SK-N-SH (cell line): Measurements from ENCODE around the gene SPANXN5. TPM values are rescaled to one million over a fixed set of nuclear protein-coding genes. Genes with fewer than 3 reads are reported as not detected.
"Not testable (repeated sequence)": the region's sequence is repeated elsewhere in the genome, so short reads cannot be mapped to it uniquely, and the experiment has no call there.

Experiments
- CTCF ChIA-PET: fragments of 300-600, 350-600 bp; formaldehyde crosslinking; extraction: SDS; loops from one replicate; lab custom pipeline; 2021; lab: Yijun Ruan, JAX
- POLR2A ChIA-PET: fragments of 350-600 bp; sonication (Branson Sonifier 250); formaldehyde crosslinking; extraction: SDS; loops from one replicate; lab custom pipeline; 2020; ENCODE audit warnings: antibody characterized with exemption, inconsistent platforms; lab: Yijun Ruan, JAX
- DNase-seq: peaks from one replicate; pipeline ENCODE4 v3.0.0; 2012
- H2AFZ ChIP-seq: fragments of 200-600 bp; sonication (generic); 2 replicates; pipeline ENCODE4 v1.8.1; 2016; ENCODE audit warnings: antibody characterized with exemption, mild to moderate bottlenecking, low read depth
- H3F3A ChIP-seq: fragments of 200-600 bp; sonication (generic); replicated peaks from 2 replicates; pipeline ENCODE3; 2016; ENCODE audit warnings: antibody characterized with exemption, mild to moderate bottlenecking; ENCODE audit not compliant: insufficient read depth
- H3K27ac ChIP-seq, 2 experiments: fragments of 200-500 bp in 1 of 2; fragments of 200-600 bp in 1 of 2; sonication (Bioruptor generic) in 1 of 2; sonication (generic), shearing (Covaris generic) in 1 of 2; 2 replicates each; pipeline versions ENCODE4 v1.5.1 to v1.6.1; 2014 to 2016; ENCODE audit warnings: low read depth in 2 of 2, inconsistent platforms in 1 of 2, low read length in 1 of 2, mild to moderate bottlenecking in 1 of 2, mixed read lengths in 1 of 2
- H3K27me3 ChIP-seq: fragments of 200-600 bp; sonication (generic), shearing (Covaris generic); 2 replicates; pipeline ENCODE4 v1.6.1; 2016; ENCODE audit warnings: mixed run types; ENCODE audit not compliant: insufficient read depth
- H3K36me3 ChIP-seq, 2 experiments: fragments of 200-500 bp in 1 of 2; fragments of 200-600 bp in 1 of 2; sonication (Bioruptor generic) in 1 of 2; sonication (generic) in 1 of 2; replicated peaks in 1 of 2; 2 replicates each; pipeline versions ENCODE3 to v1.5.1; 2014 to 2016; ENCODE audit warnings: low read length in 1 of 2, mild to moderate bottlenecking in 1 of 2; ENCODE audit not compliant: insufficient read depth in 2 of 2, control insufficient read depth in 1 of 2
- H3K4me1 ChIP-seq, 2 experiments: fragments of 200-500 bp in 1 of 2; fragments of 200-600 bp in 1 of 2; sonication (Bioruptor generic) in 1 of 2; sonication (generic), shearing (Covaris generic) in 1 of 2; 2 replicates each; pipeline versions ENCODE4 v1.5.1 to v1.6.1; 2014 to 2016; ENCODE audit warnings: low read depth in 1 of 2, low read length in 1 of 2, mixed run types in 1 of 2; ENCODE audit not compliant: insufficient read depth in 2 of 2, control insufficient read depth in 1 of 2
- H3K4me2 ChIP-seq: fragments of 200-600 bp; sonication (generic), shearing (Covaris generic); 2 replicates; pipeline ENCODE4 v1.6.1; 2017; ENCODE audit warnings: mixed run types
- H3K4me3 ChIP-seq, 2 experiments: fragments of 200-500 bp in 1 of 2; fragments of 200-600 bp in 1 of 2; sonication (Bioruptor generic) in 1 of 2; sonication (generic), shearing (Covaris generic) in 1 of 2; 2 replicates each; pipeline versions ENCODE4 v1.5.1 to v1.8.1; 2014 to 2016; ENCODE audit warnings: low read depth in 2 of 2, inconsistent platforms in 1 of 2, low read length in 1 of 2, mild to moderate bottlenecking in 1 of 2, mixed read lengths in 1 of 2, moderate library complexity in 1 of 2
- H3K79me2 ChIP-seq: fragments of 200-600 bp; sonication (generic); 2 replicates; pipeline ENCODE4 v1.8.1; 2017; ENCODE audit warnings: mild to moderate bottlenecking; ENCODE audit not compliant: insufficient read depth
- H3K9ac ChIP-seq: fragments of 200-600 bp; sonication (generic); 2 replicates; pipeline ENCODE4 v1.6.1; 2017; ENCODE audit warnings: mixed run types
- H3K9me2 ChIP-seq: fragments of 200-600 bp; sonication (generic); 2 replicates; pipeline ENCODE4 v1.6.1; 2017; ENCODE audit warnings: mixed run types
- H3K9me3 ChIP-seq: fragments of 200-600 bp; sonication (generic); 2 replicates; pipeline ENCODE4 v1.6.1; 2017; ENCODE audit warnings: mixed run types, mild to moderate bottlenecking, moderate library complexity
- H4K20me1 ChIP-seq: fragments of 200-600 bp; sonication (generic); 2 replicates; pipeline ENCODE4 v1.6.1; 2017; ENCODE audit warnings: mild to moderate bottlenecking, mixed run types; ENCODE audit not compliant: insufficient read depth
- EZH2phosphoT487 ChIP-seq: fragments of 200-600 bp; sonication (generic); IDR thresholded peaks from 2 replicates; pipeline ENCODE4 v1.6.1; 2017; ENCODE audit warnings: low read depth, mixed run types, mild to moderate bottlenecking, antibody characterized with exemption, moderate library complexity, borderline replicate concordance
- GATA2 ChIP-seq: sonication (generic); formaldehyde crosslinking; IDR thresholded peaks from 2 replicates; pipeline ENCODE4 v1.5.0; 2020; ENCODE audit warnings: mild to moderate bottlenecking, missing genetic modification reagents
- MEF2A ChIP-seq: IDR thresholded peaks from 2 replicates; pipeline ENCODE4 v1.4.0; 2012; ENCODE audit warnings: low read depth, borderline replicate concordance
- NFIC ChIP-seq: IDR thresholded peaks from 2 replicates; pipeline ENCODE4 v1.4.0; 2012; ENCODE audit warnings: borderline replicate concordance
- POLR2AphosphoS5 ChIP-seq: IDR thresholded peaks from 2 replicates; pipeline ENCODE4 v1.6.1; 2012; ENCODE audit warnings: low read depth, low read length
- RAD21 ChIP-seq: IDR thresholded peaks from 2 replicates; pipeline ENCODE4 v1.6.1; 2012; ENCODE audit warnings: mild to moderate bottlenecking, low read length
- RXRA ChIP-seq: IDR thresholded peaks from 2 replicates; pipeline ENCODE4 v1.4.0; 2012; ENCODE audit warnings: low read depth, mild to moderate bottlenecking, borderline replicate concordance
- WGBS: methylation state at CpG from one replicate; pipeline ENCODE4 v1.1.6; 2017; ENCODE audit warnings: low lambda C conversion rate; 5-methylcytosine and 5-hydroxymethylcytosine counted together
- polyA plus RNA-seq, 3 experiments: library from polyadenylated mRNA; depleted of rRNA; stranded (reverse); fragments of >200 nt; gene quantifications; 2 replicates each; pipeline ENCODE4 v1.2.3, GENCODE V29; 2012
- TF ChIP-seq, protein P1 (sequence below): IDR thresholded peaks from 2 replicates; pipeline ENCODE4 v1.4.0; 2012; ENCODE audit warnings: low read depth
- TF ChIP-seq, protein P2 (sequence below): fragments of 200-600 bp; sonication (generic); IDR thresholded peaks from 2 replicates; pipeline ENCODE4 v1.6.1; 2017; ENCODE audit warnings: antibody characterized with exemption, mild to moderate bottlenecking, moderate library complexity
- TF ChIP-seq, protein P3 (sequence below): IDR thresholded peaks from 2 replicates; pipeline ENCODE4 v1.4.0; 2012; ENCODE audit warnings: low read depth, borderline replicate concordance
- TF ChIP-seq, protein P4 (sequence below): IDR thresholded peaks from 2 replicates; pipeline ENCODE4 v1.6.1; 2012; ENCODE audit warnings: mild to moderate bottlenecking, low read depth, low read length, moderate library complexity

SPANXN5 gene
- polyA plus RNA-seq, 1 of the 3 experiments (the other 2 are of a cell fraction) = not detected

DNA sequence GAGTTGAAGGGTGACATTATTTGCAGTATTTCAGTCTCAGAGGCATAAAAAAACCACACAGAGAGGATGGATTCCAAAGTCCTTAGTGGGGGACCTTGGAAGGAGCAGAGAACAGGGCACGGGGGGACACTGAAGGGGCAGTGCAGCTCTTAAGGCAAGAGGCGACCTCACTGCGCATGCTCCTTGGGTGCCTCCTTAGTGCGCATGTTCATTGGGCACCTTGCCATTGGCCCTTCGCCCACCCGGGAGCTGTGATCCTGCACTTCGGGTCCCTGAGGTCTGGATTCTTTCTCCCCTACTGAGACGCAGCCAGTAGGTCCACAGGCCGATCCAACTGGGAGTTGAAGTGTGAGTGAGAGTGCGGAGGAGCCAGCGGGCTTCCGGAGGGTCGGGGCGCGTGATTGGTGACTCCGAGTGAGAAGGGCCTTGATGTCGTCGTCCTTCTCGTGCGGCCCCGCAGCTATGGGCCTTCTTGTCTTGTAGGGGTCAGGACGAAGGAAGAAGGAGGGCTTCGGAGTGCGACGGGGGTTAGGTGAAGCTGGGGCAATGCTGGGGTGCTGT is 13.9 kb upstream of the SPANXN5 start, which contains the start of gene XAGE5:
Gene XAGE5, plus strand, starts transcription at position 223 of the 561 bp plus-strand sequence. CDS start 1,280 bp downstream, outside the sequence.
- H3K79me2 ChIP-seq = no peaks in the 10 kb centered on the region
- DNase-seq = no peak
- ChIA-PET CTCF (no interaction called here), POLR2A (no interaction called here)
- H3K9me2 ChIP-seq = no peaks in the 10 kb centered on the region
- H3K9me3 ChIP-seq = no peaks in the 10 kb centered on the region
- H4K20me1 ChIP-seq = no peaks in the 10 kb centered on the region
- WGBS = 38% methylated on average over 20 of the region's 25 CpGs
- H3K36me3 ChIP-seq = no peaks in the 10 kb centered on the region
- H2AFZ ChIP-seq = no peak within 1 kb of the TSS
- no peaks in the 10 kb centered on the region for H3F3A ChIP-seq
- H3K27ac ChIP-seq = no peak within 1 kb of the TSS
- TF ChIP-seq GATA2 = no peak
- no peak for TF ChIP-seq NFIC
- TF ChIP-seq, protein P1, sequence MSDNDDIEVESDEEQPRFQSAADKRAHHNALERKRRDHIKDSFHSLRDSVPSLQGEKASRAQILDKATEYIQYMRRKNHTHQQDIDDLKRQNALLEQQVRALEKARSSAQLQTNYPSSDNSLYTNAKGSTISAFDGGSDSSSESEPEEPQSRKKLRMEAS = no peak
- TF ChIP-seq RXRA = no peak
- TF ChIP-seq, protein P2, sequence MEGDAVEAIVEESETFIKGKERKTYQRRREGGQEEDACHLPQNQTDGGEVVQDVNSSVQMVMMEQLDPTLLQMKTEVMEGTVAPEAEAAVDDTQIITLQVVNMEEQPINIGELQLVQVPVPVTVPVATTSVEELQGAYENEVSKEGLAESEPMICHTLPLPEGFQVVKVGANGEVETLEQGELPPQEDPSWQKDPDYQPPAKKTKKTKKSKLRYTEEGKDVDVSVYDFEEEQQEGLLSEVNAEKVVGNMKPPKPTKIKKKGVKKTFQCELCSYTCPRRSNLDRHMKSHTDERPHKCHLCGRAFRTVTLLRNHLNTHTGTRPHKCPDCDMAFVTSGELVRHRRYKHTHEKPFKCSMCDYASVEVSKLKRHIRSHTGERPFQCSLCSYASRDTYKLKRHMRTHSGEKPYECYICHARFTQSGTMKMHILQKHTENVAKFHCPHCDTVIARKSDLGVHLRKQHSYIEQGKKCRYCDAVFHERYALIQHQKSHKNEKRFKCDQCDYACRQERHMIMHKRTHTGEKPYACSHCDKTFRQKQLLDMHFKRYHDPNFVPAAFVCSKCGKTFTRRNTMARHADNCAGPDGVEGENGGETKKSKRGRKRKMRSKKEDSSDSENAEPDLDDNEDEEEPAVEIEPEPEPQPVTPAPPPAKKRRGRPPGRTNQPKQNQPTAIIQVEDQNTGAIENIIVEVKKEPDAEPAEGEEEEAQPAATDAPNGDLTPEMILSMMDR = no peak
- TF ChIP-seq EZH2phosphoT487 = no peak
- TF ChIP-seq POLR2AphosphoS5 = no peak
- TF ChIP-seq, protein P3, sequence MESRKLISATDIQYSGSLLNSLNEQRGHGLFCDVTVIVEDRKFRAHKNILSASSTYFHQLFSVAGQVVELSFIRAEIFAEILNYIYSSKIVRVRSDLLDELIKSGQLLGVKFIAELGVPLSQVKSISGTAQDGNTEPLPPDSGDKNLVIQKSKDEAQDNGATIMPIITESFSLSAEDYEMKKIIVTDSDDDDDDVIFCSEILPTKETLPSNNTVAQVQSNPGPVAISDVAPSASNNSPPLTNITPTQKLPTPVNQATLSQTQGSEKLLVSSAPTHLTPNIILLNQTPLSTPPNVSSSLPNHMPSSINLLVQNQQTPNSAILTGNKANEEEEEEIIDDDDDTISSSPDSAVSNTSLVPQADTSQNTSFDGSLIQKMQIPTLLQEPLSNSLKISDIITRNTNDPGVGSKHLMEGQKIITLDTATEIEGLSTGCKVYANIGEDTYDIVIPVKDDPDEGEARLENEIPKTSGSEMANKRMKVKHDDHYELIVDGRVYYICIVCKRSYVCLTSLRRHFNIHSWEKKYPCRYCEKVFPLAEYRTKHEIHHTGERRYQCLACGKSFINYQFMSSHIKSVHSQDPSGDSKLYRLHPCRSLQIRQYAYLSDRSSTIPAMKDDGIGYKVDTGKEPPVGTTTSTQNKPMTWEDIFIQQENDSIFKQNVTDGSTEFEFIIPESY = no peak
- TF ChIP-seq MEF2A = no peak
- TF ChIP-seq, protein P4, sequence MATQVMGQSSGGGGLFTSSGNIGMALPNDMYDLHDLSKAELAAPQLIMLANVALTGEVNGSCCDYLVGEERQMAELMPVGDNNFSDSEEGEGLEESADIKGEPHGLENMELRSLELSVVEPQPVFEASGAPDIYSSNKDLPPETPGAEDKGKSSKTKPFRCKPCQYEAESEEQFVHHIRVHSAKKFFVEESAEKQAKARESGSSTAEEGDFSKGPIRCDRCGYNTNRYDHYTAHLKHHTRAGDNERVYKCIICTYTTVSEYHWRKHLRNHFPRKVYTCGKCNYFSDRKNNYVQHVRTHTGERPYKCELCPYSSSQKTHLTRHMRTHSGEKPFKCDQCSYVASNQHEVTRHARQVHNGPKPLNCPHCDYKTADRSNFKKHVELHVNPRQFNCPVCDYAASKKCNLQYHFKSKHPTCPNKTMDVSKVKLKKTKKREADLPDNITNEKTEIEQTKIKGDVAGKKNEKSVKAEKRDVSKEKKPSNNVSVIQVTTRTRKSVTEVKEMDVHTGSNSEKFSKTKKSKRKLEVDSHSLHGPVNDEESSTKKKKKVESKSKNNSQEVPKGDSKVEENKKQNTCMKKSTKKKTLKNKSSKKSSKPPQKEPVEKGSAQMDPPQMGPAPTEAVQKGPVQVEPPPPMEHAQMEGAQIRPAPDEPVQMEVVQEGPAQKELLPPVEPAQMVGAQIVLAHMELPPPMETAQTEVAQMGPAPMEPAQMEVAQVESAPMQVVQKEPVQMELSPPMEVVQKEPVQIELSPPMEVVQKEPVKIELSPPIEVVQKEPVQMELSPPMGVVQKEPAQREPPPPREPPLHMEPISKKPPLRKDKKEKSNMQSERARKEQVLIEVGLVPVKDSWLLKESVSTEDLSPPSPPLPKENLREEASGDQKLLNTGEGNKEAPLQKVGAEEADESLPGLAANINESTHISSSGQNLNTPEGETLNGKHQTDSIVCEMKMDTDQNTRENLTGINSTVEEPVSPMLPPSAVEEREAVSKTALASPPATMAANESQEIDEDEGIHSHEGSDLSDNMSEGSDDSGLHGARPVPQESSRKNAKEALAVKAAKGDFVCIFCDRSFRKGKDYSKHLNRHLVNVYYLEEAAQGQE = no peak
- TF ChIP-seq RAD21 = no peak
- H3K9ac ChIP-seq = no peak within 1 kb of the TSS
- H3K4me3 ChIP-seq = no peak within 1 kb of the TSS
- peaks cover 47% of the 10 kb centered on the region; the same call in 1 of the 2 replicates for H3K27me3 ChIP-seq
- H3K4me1 ChIP-seq = no peaks in the 10 kb centered on the region
- H3K4me2 ChIP-seq = no peak within 1 kb of the TSS

DNA sequence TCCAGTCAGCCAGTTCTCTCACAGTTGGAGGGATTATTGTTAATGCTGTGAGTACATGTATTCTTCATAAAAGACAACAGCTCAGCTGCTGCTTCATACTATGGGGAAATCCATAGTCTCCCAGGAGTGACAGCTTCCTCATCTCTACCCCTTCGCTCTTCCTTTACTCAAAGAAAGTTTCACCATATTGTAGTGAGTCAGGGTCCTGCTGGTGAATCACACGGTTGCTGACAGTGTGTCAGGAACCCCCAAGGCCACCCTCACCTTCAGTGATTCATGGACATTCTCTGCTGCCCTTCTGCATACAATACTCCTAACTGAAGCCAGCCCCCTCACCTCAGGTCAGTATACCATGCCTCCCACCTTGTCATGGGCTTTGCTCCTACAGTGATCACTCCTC is 7.6 kb upstream of the SPANXN5 start:
- H3K9me2 ChIP-seq, H3K4me1 ChIP-seq, H3K9ac ChIP-seq, H2AFZ ChIP-seq, H4K20me1 ChIP-seq, CTCF ChIA-PET, H3K79me2 ChIP-seq, DNase-seq, POLR2A ChIA-PET, H3K4me2 ChIP-seq, H3K4me3 ChIP-seq, H3K9me3 ChIP-seq, H3K36me3 ChIP-seq, H3K27ac ChIP-seq, H3F3A ChIP-seq: not testable (repeated sequence)
- H3K27me3 ChIP-seq = peaks cover 13% of the 10 kb centered on the region; the same call in 1 of the 2 replicates
- 0% methylated on average over 2 of the region's 2 CpGs for WGBS

DNA sequence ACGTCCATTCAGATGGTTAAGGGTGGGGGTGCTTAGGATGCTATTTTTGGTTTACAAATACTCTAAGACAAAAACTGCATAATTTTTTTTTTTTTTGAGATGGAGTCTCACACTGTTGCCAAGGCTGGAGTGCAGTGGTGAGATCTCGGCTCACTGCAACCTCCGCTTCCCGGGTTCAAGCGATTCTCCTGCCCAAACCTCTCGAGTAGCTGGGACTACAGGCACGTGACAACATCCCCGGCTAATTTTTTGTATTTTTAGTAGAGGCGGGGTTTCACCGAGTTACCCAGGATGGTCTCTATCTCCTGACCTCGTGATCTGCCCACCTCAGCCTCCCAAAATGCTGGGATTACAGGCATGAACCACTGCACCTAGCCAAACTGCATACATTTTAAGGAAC is 23.7 kb downstream of the SPANXN5 start:
- H3K4me2 ChIP-seq, H3K4me1 ChIP-seq, H3K4me3 ChIP-seq, CTCF ChIA-PET, H3K36me3 ChIP-seq, H2AFZ ChIP-seq, H3K79me2 ChIP-seq, DNase-seq, H3K9ac ChIP-seq, H3K9me2 ChIP-seq, POLR2A ChIA-PET, H4K20me1 ChIP-seq, H3K27ac ChIP-seq, H3K9me3 ChIP-seq, H3F3A ChIP-seq, H3K27me3 ChIP-seq: not testable (repeated sequence)
- 8% methylated on average over 10 of the region's 11 CpGs for WGBS
